Chondrocyte (in vitro differentiated cells): ENCODE results near the gene SPATA4. TPM values are rescaled to one million over a fixed set of nuclear protein-coding genes. Genes with fewer than 3 reads are reported as not detected.

Experiments
- DNase-seq: peaks from one replicate; pipeline ENCODE4 v3.0.0; 2021; ENCODE audit warnings: mixed read lengths, low spot score
- H3K27ac Mint-ChIP-seq: one replicate; pipeline ENCODE4 v1.8.0; 2021; ENCODE audit warnings: mild to moderate bottlenecking, moderate library complexity, mixed read lengths; ENCODE audit not compliant: unreplicated experiment
- H3K27me3 Mint-ChIP-seq: 2 replicates; pipeline ENCODE4 v1.8.0; 2021; ENCODE audit warnings: low read depth, mixed read lengths
- H3K36me3 Mint-ChIP-seq: 2 replicates; pipeline ENCODE4 v1.8.0; 2021; ENCODE audit warnings: low read depth, mixed read lengths
- H3K4me1 Mint-ChIP-seq: 2 replicates; pipeline ENCODE4 v1.8.0; 2021; ENCODE audit warnings: low read depth, mild to moderate bottlenecking, mixed read lengths
- H3K4me3 Mint-ChIP-seq: one replicate; pipeline ENCODE4 v1.8.0; 2021; ENCODE audit warnings: mild to moderate bottlenecking, moderate library complexity, mixed read lengths; ENCODE audit not compliant: unreplicated experiment
- H3K9me3 Mint-ChIP-seq: 2 replicates; pipeline ENCODE4 v1.8.0; 2021; ENCODE audit warnings: low read depth, mixed read lengths
- CTCF ChIP-seq: fragments of 200-600 bp; sonication (generic); IDR thresholded peaks from 2 replicates; pipeline ENCODE4 v1.5.0; 2021; ENCODE audit warnings: antibody characterized with exemption, mild to moderate bottlenecking, moderate library complexity
- total RNA-seq: library from RNA; stranded (reverse); gene quantifications from 3 replicates; pipeline ENCODE4 v1.2.1, GENCODE V29; 2021

The SPATA4 gene
- total RNA-seq, 1 donor from 2014 or later, result not detected

GRCh38 chr4:176191974-176192373 is 3.4 kb downstream of the SPATA4 start:
- H3K4me1 Mint-ChIP-seq, result peaks cover 16% of the 10 kb centered on the region
- peaks cover 3% of the 10 kb centered on the region for H3K9me3 Mint-ChIP-seq
- DNase-seq, result no peak
- H3K36me3 Mint-ChIP-seq, result no peaks in the 10 kb centered on the region
- peak; percentile 22 for TF ChIP-seq CTCF
- H3K27me3 Mint-ChIP-seq, result no peaks in the 10 kb centered on the region
- H3K4me3 Mint-ChIP-seq, result no peak overlapping the region
- H3K27ac Mint-ChIP-seq, result no peak overlapping the region

GRCh38 chr4:176189891-176190795 is 5.2 kb downstream of the SPATA4 start:
- no peaks in the 10 kb centered on the region for H3K27me3 Mint-ChIP-seq
- peaks cover 26% of the 10 kb centered on the region for H3K4me1 Mint-ChIP-seq
- DNase-seq, result no peak
- no peak overlapping the region for H3K4me3 Mint-ChIP-seq
- H3K27ac Mint-ChIP-seq, result no peak overlapping the region
- TF ChIP-seq CTCF, result no peak
- H3K36me3 Mint-ChIP-seq, result no peaks in the 10 kb centered on the region
- no peaks in the 10 kb centered on the region for H3K9me3 Mint-ChIP-seq

GRCh38 chr4:176188654-176189053 is 6.7 kb downstream of the SPATA4 start:
- no peaks in the 10 kb centered on the region for H3K27me3 Mint-ChIP-seq
- H3K27ac Mint-ChIP-seq, result no peak overlapping the region
- peaks cover 32% of the 10 kb centered on the region for H3K4me1 Mint-ChIP-seq
- H3K4me3 Mint-ChIP-seq, result no peak overlapping the region
- DNase-seq, result no peak
- no peaks in the 10 kb centered on the region for H3K9me3 Mint-ChIP-seq
- H3K36me3 Mint-ChIP-seq, result no peaks in the 10 kb centered on the region
- no peak for TF ChIP-seq CTCF

GRCh38 chr4:176187624-176188023 is 7.8 kb downstream of the SPATA4 start:
- H3K27me3 Mint-ChIP-seq, result no peaks in the 10 kb centered on the region
- no peak for TF ChIP-seq CTCF
- peaks cover 28% of the 10 kb centered on the region for H3K4me1 Mint-ChIP-seq
- H3K27ac Mint-ChIP-seq, result no peak overlapping the region
- no peak overlapping the region for H3K4me3 Mint-ChIP-seq
- no peaks in the 10 kb centered on the region for H3K9me3 Mint-ChIP-seq
- no peak for DNase-seq
- H3K36me3 Mint-ChIP-seq, result no peaks in the 10 kb centered on the region

- Mint-ChIP-seq H3K27ac (peak overlapping the region; percentile 49), H3K27me3 (no peaks in the 10 kb centered on the region), H3K4me3 (no peak overlapping the region), H3K4me1 (peaks cover 28% of the 10 kb centered on the region), H3K36me3 (no peaks in the 10 kb centered on the region), H3K9me3 (no peaks in the 10 kb centered on the region)
- TF ChIP-seq CTCF, result no peak
- no peak for DNase-seq
Measured at GRCh38 chr4:176186671-176187395, 8.6 kb downstream of the SPATA4 start.
